Measurements from ENCODE around the gene FAM174B.
"Not testable (repeated sequence)": the region's sequence is repeated elsewhere in the genome, so short reads cannot be mapped to it uniquely, and the experiment has no call there.

The FAM174B gene

DNA sequence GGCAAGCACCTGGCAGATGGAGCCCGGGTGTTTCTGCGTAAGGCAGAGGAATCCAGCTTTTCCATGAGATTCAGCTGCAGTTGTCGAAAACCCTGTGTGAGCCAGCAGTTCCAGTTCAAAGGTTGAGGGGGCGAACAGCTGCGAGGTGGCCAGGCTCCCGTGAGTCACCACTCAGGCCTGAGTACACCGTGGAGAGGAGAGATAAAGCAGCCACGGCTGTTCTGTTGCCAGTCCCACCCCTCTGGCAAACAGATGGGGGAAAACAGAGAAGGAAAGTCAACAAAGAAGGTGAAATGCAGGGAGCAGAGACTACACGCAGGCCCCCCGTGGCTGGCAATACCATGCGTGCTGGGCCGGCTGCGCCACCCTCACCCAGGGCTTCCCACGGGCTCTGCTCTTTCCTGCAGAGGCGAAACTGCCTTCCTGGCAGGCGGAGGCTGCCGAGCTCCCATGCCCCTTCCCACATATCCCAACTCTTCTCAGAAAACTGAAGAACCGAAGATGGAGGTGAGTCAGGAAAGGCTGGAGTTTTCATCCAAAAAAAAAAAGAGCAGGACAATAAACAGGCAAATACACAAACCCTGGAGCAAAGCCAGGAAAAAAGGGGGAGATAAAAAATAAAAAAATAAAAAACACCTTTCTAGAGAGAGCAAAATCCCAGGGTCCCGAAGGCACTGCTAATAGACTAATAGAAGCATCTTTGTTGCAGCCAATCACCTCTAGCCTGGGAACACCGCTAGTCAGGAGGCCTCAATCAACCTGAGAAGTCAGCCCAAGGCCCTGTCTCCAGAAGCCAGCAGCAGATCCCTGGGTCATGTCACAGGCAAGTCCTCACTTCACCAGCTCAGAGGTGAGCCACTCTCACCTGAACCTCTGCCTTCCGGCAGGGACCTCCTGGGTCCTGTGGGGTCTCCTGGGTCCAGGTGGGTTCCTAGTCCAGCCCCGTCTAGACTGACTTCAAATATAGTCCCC is 37.7 kb downstream of the FAM174B start:
- DNase-seq, result peak; percentile 55

DNA sequence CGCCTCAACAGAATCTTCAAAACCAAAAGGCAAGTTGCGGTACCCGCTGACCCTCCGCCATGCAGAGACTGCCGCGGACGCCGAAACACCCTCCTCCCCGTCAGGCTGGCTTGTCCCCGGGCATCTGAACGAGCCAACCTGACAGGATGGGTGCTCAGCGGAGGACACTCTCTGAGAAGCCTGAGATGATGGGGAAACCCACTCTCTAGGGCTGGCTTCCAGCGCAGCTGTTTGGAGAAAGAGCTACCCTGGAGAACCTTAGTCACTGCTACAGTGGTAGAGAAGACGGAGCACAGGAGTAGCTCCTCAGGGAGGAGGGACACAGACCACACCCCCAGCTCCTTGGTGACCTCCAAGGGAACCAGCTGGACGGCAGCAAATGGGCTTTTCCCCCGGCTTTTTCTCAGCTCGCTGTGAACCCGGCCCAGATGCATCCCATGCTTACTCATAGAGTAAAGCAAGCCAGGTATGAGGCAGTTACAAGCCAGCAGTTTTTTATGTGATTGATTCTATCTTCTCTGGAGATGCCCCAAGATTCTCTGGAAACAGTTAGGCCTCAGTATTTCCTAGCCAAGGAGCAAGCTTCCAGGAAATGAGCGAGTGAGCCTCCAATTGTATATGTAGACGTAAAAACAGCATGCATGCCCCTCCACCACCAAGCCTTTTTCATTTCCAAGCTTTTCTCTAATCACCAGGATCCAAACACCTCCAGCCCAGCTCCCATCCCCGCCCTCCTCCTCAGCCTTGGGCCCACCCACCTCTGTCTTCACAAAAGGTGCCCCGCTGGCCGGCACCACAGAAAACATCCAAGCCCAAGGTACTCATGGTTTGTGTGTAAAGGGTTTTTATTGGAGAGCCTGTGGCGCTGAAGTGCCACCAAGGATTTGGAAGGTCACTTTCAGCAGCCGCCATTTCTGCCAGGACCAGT is 38.7 kb downstream of the FAM174B start:
- DNase-seq, result peak; percentile 82

DNA sequence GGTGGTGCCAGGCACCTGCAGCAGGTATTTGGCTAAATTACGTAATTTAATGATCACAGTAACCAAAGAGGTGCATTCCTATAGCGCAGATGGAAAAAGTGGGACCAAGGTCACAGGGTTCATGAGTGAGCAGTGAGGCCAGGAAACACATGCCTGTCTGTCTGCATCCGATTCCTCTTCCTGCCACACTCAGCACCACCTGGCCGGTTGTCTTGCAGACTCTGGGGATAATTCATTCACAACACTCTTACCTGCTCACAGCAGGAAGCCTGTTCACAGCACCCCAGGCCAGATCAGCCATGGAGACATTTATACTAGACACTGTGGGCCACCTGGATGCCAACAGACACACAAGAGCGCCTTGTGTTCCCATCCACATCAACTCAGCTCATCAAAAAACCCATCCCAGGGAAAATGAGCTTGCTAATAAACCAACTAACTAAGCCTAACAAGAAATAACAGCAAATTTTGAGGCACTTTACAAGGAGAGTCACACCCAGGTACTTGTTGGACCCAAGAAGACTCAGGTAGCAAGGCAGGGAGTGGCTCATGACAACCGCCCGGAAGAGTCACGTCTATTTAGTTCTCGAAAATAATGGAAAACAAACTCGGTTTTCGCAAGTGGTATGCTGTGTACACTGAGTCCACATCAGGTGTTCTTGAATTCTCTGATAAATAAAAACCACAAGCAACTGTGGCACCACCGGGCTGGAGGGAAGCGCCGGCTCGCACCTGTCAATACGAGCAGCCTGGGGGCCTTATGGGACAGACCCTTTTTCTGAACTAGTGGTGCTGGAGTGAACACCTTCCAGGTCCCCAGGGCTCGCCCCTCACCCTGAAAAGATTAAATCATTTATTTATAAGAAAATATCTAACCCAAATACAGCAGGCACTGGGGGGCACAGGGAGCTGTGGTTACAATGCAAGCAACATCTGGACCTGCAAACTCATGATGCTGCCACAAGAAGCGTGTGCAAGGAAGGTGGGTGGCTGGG is 40.5 kb downstream of the FAM174B start:
- no peak for DNase-seq

DNA sequence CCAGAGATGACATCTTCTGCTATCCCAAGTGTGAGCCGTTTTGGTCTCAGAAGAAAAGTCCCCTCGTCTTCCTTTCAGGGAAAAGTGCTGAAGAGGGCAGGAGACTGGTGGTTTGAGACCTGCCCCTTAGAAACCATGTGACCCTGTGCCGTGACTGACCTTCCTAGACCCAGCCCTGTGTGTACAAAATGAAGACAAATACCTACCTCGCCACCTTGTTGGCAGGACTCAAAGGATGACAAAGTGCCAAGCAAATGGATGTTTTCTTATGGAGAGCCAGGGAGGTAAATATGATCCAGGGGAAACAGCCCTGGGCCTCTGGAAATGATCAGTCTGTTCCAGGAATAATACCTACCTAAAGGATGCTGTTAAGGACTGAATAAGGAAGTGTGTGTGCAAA is 41.3 kb downstream of the FAM174B start:
- DNase-seq, result no peak

GRCh38 chr15:92613841-92614240 is 41.7 kb downstream of the FAM174B start:
- no peak for DNase-seq

GRCh38 chr15:92612891-92613290 is 42.7 kb downstream of the FAM174B start:
- DNase-seq, result no peak

GRCh38 chr15:92611995-92612745 is 43.4 kb downstream of the FAM174B start:
- no peak for DNase-seq

- DNase-seq, result no peak
Observed at GRCh38 chr15:92611150-92611549, 44.4 kb downstream of the FAM174B start.

- DNase-seq, result no peak
Observed at GRCh38 chr15:92610101-92610520, 45.5 kb downstream of the FAM174B start.

- DNase-seq, result no peak
Observed at GRCh38 chr15:92608866-92609700, 46.5 kb downstream of the FAM174B start.

- DNase-seq, result not testable (repeated sequence)
Observed at GRCh38 chr15:92606836-92607150, 48.8 kb downstream of the FAM174B start.

- DNase-seq, result peak; percentile 84
Observed at GRCh38 chr15:92606126-92606835, 49.3 kb downstream of the FAM174B start.

DNA sequence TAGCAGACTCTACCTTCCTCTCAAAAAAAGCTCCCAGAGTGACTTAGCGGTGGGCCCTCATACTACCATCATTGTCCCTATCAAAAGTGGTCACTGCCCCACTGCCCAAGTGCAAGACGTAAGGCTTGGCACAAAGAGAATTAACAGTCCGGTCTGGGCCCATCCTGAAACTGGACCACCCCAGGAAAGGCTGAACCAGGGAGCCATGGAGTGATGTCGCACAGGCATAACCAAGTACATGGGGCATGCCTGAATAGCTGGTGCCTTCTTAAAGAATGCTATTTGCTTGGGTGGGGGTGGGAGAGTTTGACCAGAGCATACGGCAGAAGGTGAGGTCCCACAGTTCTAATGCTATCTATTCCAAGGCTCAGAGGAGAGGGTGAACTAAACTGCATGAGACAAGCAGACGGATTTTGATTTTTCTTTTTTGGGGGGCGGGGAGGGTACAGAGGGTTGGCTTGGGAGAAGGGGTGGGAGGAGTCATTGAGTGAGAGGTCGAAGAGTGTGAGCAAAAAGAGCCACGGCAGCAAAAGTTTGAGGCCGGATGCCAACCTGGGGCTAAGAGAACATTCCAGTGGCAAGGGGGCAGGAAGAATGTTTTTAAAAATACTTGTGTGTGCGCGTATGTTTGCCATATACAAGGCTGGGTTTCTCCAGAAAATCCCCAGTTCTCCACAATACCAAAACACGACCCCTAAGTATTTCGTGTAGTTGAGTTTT is 50.2 kb downstream of the FAM174B start:
- DNase-seq, result no peak

DNA sequence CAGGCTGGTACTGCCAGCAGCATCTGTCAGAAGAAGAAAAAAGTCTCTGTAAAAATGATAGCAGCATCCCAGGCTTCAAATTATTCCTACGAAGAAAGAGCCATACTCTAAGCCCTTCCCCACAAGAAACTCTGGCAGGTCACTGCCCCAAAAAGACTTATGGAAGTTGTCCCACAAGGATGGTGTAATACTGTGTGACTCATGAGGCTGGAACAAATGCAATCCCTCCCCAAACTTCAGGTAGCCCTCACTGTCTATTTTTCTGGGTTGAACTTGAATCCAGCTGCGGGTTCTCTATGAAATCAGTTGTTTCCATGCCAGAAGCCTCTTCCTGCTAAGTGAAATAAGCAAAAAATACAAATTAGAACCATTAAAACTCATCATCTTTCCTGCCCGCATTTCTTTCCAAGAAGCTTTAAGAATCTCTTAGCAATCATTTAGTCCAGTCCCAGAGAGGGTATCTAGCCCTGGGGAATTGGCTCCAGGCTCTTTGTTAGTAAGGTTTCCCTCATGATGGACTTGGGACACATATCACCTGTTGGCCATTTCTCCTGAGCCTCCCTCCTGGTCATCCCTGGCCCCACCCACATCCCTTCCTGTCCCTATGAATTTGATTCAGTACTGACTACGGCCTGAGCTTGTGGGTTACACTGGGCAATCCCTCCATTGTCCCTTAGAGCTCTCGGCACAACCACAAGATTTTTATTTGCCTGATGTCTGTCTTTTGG is 51.7 kb downstream of the FAM174B start:
- no peak for DNase-seq

DNA sequence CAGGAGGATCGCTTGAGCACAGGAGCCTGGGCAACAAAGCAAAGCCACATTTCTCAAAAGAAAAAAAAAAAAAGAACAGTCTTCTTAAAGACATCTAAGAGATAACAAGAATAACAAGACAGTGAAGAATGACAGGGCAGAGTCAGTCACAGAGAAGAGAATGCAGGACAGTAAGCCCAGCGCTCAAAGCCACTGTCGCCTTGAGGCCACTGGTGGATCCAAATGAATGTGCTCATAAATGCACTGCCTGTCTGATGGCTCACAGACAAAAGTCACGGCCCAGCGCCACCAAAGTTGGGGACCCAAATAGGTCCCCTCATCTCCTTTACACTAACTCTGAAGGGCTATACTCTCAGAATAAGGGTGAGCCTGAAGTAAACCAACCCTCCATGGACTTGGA is 52.3 kb downstream of the FAM174B start:
- DNase-seq, result no peak

DNA sequence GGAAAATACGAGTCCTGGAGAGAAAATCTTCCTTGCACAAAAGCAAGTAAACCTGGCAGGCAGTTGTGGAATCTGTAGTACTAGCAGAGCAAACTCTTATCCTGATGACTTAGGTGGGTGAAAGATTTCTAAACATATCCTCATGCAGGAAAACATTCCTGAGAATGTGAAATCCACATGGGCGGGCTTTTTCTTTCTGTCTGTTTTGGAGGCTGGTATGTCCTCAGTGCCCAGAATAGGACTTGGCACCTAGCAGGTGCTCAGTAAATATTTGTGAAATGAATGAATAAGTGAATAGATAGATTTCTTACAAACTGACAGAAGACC is 53.3 kb downstream of the FAM174B start:
- no peak for DNase-seq

GRCh38 chr15:92601592-92602266 is 53.8 kb downstream of the FAM174B start:
- no peak for DNase-seq

DNA sequence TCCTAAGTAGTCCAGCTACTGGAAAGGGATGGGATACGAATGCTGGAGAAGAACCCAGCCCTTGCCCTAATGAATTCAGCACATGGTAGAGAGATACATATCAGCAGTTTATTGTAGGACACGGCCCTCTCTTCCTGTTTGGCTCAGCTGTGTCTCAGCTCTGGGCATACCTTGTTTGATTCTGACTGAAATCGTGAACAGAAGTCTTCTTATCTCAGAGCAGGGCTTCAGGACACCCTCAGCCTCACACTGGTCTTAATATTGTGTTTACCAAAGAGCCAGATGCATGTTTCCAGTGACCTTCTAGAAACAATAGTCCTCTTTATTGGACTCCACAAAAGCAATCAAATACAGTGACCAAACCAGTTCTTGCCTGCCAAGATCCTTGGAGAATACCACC is 54.7 kb downstream of the FAM174B start:
- no peak for DNase-seq
